Measurements from ENCODE around the gene SERPINA5.
A peak's percentile ranks its signal among the peaks of the same experiment; 100 is the strongest.

Gene SERPINA5

DNA sequence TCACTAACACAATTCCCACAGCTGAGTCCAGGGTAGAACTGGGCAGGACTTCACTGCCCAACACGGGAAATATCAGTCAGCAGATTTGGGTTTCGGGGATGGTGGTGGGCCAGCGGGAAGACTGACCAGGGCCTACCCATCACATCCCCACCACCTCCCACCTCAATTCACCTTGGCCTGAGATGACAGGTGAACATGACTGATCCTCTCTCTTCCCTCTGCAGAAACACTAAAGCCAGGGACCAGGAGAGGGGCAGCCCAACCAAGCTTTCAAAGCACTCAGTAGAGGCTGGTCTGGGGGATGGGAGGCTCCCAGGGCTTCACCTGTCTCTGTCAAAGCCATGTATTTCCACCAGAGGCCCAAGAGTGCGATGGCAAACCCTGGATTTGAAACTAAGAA lies 2.3 kb downstream of the SERPINA5 start:
- H3K27ac ChIP-seq, result no peak overlapping the region
- TF ChIP-seq, protein P1, sequence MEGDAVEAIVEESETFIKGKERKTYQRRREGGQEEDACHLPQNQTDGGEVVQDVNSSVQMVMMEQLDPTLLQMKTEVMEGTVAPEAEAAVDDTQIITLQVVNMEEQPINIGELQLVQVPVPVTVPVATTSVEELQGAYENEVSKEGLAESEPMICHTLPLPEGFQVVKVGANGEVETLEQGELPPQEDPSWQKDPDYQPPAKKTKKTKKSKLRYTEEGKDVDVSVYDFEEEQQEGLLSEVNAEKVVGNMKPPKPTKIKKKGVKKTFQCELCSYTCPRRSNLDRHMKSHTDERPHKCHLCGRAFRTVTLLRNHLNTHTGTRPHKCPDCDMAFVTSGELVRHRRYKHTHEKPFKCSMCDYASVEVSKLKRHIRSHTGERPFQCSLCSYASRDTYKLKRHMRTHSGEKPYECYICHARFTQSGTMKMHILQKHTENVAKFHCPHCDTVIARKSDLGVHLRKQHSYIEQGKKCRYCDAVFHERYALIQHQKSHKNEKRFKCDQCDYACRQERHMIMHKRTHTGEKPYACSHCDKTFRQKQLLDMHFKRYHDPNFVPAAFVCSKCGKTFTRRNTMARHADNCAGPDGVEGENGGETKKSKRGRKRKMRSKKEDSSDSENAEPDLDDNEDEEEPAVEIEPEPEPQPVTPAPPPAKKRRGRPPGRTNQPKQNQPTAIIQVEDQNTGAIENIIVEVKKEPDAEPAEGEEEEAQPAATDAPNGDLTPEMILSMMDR (IDR thresholded peaks at IDR 0.05), result no peak

GRCh38 chr14:94584591-94585280 lies 3.5 kb downstream of the SERPINA5 start:
- H3K27ac ChIP-seq, result peak overlapping the region in 1 of 2 donors; percentile 54

More for the DNA sequence above, 2.3 kb downstream of the SERPINA5 start:
- H3K4me3 ChIP-seq, result no peak overlapping the region
- DNase-seq (ENCODE audit: low spot score), result no peak

GRCh38 chr14:94586635-94587034 lies 5.4 kb downstream of the SERPINA5 start:
- Histone ChIP-seq H3K27ac (no peak overlapping the region), H3K4me3 (no peak overlapping the region)
- DNase-seq (ENCODE audit: low spot score), result no peak
- TF ChIP-seq, protein P1 (IDR thresholded peaks at IDR 0.05), result no peak

More at GRCh38 chr14:94584591-94585280, 3.5 kb downstream of the SERPINA5 start:
- DNase-seq (ENCODE audit: low spot score), result no peak
- TF ChIP-seq, protein P1 (IDR thresholded peaks at IDR 0.05), result no peak
- H3K4me3 ChIP-seq, result no peak overlapping the region

GRCh38 chr14:94588311-94588710 lies 7.1 kb downstream of the SERPINA5 start:
- Histone ChIP-seq H3K4me3 (no peak overlapping the region), H3K27ac (no peak overlapping the region)
- no peak for DNase-seq (ENCODE audit: low spot score)
- TF ChIP-seq, protein P1 (IDR thresholded peaks at IDR 0.05), result no peak

- TF ChIP-seq, protein P1 (IDR thresholded peaks at IDR 0.05), result no peak
- Histone ChIP-seq H3K4me3 (no peak overlapping the region), H3K27ac (no peak overlapping the region)
- no peak for DNase-seq (ENCODE audit: low spot score)
Observed at GRCh38 chr14:94591073-94591472, 9.8 kb downstream of the SERPINA5 start.

- Histone ChIP-seq H3K27ac (no peak overlapping the region), H3K4me3 (no peak overlapping the region)
- no peak for DNase-seq (ENCODE audit: low spot score)
- TF ChIP-seq, protein P1 (IDR thresholded peaks at IDR 0.05), result no peak
Observed at GRCh38 chr14:94591871-94592270, 10.6 kb downstream of the SERPINA5 start.

DNA sequence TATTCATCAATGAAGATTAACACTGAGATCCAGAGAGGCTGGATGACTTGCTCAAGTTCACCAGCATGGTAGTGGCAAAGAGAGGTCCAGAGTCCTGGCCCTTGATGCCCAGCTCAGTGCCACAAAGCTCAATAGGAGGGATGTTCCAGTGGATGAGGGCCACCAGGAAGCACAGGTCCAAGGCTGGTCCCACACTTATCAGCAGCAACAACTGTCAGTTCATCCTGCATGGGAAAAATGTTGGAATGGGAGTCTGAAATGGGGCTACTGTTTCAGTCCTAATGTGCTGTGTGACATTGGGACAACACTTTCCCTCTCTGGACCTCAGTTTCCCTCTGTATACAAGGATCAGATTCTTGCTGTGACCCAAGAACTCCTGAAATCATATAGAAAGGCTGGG lies 11.2 kb downstream of the SERPINA5 start:
- Histone ChIP-seq H3K27ac (no peak overlapping the region), H3K4me3 (no peak overlapping the region)
- TF ChIP-seq, protein P1 (IDR thresholded peaks at IDR 0.05), result no peak
- DNase-seq (ENCODE audit: low spot score), result no peak
